Activated CD4-positive, CD25-positive, alpha-beta regulatory T cell treated with anti-CD3 and anti-CD28 coated beads, Interleukin-2, amount 50 U/mL, for 16 hours (primary cell): ENCODE measurements around the gene UNC13C.

ENCODE experiments used
- DNase-seq: peaks from one replicate; pipeline ENCODE4 v3.0.0-alpha.2; 2020; ENCODE audit warnings: low read depth, low spot score

UNC13C gene

DNA sequence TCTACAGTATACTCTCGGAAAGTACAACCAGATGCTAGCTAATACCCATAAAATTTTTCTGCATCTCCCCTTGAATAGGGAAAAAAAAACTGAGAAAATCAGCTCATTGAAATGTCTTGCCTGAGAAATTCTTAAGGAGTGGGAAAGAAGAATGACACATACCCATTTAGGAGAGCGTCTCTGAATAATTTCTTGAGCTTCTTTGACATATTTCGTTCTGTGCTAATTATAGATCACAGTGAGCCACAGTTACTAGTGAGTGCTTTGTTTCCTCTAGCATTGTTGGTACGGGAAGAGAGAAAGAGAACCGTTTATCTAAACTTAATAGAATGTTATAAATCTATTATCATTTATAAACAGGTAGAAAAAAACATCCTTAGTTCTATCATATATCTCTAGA lies 588.4 kb downstream of the UNC13C start:
- DNase-seq = no peak

DNA sequence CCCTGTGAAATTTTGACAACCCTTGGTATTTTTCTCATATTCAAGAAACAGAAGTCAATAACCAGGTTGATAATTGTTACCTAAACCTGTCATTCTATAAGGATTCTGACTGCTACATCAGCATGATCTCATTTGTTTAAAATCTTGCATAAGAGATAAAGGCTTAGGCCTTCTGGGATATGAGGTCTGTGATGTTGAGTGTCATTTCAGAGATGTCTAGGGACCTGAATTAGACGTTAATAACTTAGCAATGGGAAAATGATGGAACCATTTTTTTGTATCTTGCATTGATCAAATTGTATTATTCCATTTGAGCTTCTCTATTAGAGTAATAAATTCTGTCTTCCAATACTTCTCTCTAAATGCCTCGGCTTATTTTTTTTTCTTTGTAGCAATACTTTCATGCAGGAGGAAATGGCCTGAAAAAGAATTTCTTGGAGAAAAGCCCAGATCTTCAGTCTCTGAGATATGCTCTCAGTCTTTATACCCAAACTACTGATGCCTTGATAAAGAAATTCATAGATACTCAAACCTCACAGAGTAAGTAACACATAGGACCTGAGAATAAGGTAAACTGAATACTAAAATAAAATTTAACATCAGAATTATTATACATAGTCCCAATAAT lies 589.3 kb downstream of the UNC13C start:
- no peak for DNase-seq

DNA sequence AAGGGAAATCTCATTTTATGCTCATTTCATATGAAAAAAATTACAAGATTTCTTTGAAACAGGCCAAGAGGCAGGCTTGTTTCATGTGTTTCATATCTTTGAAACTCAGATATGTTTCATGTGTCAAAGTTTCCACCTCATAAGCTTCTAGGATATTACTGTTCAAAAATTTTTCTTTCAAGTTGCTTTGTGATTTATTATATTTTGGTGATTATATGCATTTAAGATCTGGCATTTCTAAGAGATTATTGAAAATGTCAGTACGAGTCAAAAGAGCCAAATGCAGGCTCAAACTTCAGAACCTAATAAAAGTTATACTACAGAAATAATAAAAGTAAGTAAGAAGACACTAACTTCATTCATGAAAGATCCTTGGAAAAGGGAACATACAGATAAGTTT lies 590.1 kb downstream of the UNC13C start:
- DNase-seq = no peak

DNA sequence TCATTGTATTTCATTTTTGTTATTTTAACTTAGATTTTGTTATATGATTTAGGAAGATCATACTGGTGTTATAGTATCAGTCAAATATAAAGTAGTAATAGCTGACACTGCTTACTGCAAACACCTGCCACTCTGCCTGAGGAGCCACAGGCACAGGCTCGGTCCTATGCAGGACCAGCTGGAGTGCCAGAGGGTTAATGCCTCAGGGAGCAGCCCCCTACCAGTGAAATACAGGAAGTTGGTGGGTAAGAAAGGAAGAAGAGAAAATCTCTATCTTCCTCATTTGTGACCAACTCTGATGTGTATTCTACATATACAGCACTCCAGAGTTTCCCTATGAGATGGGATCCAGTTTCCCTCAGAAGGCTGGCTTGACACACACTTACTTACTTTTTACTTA lies 593.3 kb downstream of the UNC13C start:
- no peak for DNase-seq

DNA sequence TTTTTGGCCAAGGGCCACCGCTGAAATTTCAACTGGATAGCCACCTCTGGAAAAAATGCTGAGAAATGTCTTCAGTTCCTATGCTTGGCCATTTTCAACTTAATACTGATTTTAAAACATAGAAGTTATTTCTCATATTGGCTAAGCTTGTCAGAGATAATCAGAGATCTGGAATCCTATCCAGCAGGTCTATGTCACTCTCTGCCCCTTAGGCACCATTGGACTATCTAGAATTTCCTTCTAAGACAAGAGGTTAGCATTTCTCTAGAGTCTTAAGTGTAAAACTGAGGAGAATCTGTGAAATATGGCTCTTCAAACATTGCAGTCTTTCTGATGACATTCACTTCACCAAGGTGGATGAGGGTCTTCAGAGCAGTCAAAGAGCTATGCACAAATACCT lies 597.3 kb downstream of the UNC13C start:
- no peak for DNase-seq

DNA sequence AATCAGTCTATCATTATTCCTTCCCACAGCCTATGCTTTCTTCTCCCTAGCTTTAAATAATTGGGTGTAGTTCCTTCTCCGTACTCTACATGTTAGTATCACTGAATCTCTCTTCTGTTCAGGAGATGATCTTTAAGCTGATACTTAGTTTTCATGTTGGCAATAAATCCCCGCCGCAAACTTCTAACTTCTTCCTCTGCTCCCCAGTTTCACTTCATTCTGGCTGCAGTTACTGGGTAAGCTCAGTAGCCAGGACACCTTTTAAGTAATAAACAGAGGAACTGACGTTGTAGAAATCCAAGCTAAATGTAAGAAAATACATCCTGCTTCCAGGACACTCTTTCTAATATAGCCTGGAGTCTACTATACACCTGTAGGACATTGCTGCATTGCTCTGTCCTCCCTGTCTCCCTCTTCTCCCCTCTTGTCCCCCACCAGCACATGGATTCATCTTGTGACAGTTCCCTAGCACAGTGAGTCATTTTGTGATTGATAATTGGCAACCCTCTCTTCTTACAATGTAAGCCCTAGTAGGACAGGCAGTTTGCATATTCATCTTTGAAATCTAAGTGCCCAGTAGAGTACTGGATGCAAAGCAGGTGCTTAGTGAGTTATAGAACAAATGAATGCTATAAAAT lies 598.2 kb downstream of the UNC13C start:
- DNase-seq = no peak

DNA sequence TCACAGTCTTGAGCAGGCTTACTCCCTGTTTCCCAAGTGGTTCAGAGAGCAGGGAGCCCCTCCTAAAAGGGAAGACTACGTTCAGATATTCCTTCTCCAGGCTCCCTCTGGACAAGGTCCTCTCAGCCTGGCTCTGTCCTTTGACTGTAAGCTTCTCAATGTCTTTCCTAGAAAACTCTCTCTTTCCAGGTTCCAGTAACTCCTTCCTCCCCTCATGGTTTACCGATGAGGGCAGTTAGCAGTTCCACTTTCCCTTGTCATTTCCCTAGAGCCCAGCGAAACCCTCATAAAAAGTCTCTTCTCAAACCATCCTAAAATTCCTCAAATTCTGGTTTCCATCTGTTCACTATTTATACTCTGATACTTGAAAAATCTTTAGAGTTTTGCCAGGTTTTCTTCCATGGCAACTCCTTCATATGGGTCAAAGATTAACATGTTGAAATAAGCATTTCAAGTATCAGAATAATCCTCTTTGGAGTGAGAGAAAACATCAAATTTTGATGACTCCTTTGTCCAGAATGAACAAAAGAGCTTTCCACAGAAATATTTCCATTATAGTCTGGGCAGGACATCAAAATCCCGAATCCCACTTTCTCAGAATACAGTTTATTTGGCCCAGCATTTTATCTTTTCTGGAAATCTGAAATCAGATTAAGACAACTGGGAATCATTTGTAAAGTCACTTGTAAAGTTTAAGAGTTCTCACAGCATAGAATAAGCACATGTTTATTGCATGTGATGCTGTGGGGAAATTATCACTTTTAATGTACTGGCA lies 599.4 kb downstream of the UNC13C start:
- DNase-seq = no peak

DNA sequence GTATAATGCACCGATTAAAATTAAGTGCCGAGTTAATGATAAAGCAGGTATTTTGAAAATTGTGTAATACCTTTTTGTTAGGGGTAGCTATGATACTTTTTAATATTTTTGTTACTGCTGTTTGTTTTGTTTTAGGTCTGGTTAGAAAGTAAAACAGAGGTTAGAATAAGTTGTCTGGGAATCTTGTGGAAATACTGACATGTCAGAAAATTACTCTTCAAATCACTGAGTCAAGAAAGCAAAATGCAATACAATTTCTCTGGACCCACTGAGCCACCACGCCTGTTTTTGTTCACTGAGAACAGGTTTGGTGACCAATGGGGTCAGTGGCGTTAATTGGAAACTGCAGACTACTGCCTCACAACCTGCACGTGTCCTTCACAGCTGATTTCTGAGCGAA lies 601.6 kb downstream of the UNC13C start:
- no peak for DNase-seq

DNA sequence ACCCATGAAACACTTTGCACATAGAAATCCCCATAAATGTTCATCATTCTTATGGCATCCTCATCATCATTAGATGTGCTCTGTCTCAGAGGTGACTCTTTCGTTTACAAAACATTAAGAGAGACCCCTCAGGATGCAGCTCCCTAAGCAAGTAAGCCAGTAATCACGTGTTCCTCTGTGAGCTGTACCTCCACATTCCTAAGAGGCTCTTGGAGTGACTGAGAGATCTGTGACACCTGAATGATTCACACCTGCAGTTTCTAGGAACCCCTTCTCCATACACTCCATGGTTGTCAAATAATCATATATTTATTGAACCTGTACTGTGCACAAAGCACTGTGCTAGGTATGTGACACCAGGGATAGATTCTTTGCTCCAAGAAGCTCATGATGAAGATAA lies 602.4 kb downstream of the UNC13C start:
- no peak for DNase-seq

DNA sequence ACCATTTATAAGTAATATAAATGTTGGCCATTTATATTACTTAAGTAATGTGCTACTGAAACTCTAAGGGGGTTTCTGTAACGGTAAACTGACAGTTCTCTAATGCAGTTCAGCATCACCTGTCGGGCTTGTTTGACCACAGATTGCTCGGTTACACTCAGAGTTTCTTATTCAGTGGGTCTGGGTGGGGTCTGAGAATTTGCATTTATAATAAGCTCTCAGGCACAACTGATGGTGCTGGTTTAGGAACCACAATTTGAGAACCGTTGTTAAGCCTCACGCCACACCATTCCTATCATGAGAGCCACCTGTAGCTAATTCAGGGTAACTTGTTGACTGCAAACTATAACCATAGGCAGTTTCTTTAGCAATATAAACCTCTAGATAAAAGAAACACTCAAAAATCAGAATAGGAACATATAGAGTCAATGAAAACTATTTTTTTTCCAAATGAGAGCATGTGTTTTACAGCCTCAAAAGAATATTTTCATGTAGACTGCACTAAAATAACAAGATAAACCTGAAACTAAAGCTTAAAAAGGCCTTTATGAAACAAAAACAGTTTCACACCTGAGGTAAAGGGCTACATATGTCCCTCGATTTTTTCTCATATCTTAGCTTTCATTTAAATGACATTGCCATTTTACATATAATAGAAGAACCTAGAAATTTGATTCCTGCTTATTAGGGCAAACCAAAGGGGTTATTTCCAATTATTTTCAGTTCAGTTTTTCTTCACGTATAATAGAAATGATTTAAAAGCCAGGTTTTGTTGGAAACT lies 604.8 kb downstream of the UNC13C start:
- no peak for DNase-seq

DNA sequence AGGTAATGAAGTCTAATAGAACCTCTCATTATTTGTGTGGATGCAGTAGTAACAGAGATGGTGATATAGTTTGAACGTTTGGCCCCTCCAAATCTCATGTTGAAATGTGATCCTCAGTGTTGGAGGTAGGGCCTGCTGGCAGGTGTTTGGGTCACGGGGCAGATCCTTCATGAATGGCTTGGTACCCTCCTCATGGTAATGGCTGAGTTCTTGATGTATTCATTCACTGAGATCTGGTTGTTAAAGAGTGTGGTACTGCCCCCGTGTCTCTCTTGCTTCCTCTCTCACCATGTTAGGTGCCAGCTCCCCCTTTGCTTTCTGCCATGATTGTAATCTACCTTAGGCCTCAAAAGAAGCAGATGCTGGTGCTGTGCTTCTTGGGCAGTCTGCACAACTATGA lies 606.8 kb downstream of the UNC13C start:
- no peak for DNase-seq

DNA sequence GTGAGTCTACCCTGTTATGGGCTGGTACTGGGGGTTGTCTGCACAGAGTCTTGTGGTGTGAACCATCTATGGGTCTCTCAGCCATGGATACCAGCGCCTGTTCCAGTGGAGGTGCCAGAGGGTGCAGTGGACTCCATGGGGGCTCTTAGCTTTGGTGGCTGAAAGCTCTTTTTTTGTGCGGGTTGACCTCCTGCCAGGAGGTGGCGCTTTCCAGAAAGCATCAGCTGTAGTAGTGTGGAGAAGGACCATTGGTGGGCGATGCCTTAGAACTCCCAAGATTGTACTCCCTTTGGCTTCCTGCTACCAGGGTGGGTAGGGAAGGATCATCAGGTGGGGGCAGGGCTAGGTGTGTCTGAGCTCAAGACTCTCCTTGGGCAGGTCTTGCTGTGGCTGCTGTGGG lies 615.9 kb downstream of the UNC13C start:
- no peak for DNase-seq

DNA sequence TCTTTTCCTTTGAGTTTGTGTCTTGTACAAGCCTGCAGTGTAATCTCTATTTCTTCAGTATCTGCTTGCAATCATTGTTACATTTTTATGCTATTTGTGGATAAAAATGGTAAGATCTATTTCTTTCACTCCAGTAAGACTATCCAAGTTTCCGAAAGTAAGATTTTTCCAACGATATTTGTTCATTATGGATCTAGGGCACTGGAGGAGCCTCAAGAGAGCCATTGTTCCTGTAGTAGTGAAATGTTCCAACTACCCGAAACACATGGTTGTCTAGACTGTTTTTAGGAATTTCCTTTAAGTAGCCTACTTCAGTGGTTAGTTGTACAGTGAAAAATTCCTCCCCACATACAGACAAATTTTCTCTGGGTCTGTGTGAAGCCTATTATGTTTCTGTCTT lies 621.1 kb downstream of the UNC13C start:
- no peak for DNase-seq

DNA sequence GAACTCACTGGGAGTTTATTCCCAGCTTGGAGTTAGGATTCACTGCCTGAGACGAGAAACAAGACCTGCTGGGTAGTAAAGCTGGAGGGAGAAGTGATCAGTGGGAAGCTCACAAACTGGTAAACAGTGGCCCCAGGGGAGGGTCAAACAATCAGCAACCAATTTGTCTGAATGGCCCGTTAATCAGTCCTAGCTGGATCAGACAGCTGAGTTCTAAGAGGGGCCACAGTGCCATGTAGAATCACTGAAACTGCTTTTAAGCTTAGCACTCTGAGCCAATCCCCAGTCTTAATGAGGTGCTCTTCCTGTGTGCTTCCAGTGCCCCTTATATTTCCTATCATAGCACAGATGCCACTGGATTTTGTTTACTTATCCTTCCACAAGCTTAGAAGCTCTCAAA lies 626.8 kb downstream of the UNC13C start:
- no peak for DNase-seq

DNA sequence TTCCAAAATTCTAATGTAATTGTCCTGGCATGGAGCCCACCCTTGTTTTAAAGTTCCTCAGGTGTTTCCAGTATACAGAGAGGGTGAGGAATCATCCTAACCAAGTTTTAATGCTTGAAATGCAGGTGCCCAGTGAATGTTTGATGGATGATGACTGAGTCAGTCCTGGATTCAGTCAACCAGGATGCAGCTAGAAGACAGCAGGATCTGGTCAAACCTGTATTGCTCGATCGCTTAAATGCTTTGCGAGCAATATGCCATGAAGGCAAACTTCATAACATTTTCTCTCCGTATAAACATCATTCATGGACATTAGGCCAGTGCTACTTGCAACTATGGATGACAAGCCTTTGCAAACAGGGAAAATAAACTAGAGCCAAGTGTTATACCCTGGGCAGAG lies 627.3 kb downstream of the UNC13C start:
- DNase-seq = no peak

DNA sequence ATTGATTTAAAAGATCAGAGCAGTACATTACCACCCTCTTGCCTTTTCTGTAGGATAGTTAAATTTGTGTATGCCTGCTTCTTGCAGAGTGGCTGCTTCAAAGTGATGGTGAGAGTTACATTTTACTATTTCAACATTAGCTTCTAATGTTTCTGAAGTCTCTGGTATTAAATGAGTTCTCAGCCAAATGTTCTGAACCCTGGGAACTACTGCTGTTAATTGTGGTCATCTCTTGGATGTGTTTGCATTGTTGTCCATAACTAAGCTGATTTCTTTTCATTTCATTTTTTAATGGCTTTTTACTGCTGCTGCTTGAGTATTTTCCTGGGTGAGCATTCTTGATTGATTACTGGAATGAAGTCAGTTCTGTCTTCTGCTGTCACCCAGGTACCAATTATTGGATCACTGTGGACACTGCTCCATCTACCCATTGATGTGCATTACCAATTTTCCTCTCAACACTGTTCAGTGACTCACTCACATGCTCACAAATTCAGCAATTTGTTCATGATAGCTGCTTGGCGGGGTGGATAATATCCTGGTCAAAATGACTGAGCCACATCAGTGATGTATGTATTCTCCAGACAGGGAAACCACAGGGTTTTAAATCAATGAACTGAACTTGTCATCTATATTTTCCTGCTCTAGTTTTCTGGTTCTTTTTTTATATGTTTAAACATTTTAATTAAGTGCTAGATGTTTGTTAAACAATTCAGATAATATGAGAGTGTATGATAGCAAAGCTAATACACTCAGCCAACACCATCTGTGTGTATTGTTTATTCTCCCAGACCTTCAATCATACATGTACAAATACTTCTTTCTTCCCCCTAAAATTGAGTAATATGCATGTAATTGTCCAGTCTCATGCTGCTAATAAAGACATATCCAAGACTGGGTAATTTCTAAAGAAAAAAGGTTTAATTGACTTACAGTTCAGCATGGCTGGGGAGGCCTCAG lies 630.9 kb downstream of the UNC13C start:
- DNase-seq = no peak

DNA sequence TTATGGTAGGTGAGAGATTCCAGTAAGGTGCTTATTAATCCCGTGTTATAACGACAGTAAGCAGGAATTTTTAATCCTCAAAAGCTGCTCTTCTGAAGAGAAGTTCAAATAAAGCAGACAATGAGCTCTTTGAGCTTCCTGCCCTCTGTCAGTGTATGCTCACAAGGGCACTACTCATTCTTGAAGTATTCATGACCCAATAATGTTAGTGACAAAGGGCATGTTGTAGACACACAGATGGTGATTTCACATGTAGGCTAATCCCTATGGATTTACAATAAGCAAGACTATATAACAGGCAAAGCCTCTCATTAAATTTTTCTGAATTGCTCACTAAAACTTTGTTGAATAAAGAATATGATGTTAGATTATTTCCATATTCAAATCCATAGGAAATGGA lies 639.9 kb downstream of the UNC13C start:
- DNase-seq = no peak

DNA sequence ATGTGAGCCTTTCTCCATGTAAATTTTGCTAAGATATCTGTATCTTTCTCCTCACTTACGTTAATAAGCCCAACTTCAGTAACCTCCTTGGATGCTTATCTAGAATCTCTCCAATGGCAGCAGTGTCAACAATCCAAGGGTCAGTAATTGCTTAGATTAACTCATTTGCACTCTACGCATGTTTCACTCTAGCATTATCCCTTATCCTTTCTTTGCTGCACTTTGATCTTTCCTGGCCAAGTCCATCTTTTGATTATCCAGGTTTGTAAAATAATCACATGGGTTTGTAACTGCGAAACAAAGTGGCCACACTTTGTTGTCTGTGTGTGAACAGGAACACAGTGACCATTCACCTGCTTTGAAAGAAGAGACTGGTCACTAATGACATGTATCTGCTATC lies 640.9 kb downstream of the UNC13C start:
- no peak for DNase-seq

DNA sequence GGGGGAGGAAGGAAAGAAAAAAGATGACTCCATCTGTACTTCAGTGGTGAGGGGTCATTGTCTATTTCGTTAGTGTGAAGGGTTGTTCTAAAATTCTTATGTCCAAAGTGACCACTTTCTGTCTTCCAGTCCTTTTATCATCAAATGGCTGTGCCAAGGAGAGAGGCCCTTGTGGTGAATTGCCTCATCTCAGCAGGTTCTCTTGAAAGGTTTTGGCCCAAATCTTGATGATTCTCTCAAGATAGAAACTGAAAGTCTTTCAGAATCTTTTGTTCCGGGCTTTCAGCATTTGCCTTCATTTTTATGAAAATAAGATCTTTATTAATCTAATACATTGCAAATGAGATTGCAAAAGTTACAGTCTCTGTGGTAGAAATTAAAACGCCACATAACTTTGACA lies 642.7 kb downstream of the UNC13C start:
- DNase-seq = no peak

DNA sequence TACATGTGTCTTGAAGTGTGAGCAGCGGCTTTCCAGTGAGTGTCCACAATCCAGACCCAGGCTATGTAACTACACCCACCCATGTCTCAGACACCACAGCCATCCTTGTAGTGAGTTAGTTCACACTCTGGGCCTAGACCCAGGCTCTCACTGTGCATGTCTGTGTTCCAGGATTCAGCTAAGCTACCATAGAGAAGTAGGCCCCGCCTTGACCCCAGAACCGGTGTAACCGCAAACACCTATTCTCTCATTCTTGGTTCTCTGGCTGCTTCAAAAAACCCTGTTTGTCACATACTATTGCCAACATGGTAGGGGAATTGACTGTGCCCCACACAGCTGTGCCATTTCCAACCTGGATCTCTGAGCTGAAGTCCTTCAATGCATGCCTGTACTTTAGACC lies 657.9 kb downstream of the UNC13C start:
- no peak for DNase-seq

DNA sequence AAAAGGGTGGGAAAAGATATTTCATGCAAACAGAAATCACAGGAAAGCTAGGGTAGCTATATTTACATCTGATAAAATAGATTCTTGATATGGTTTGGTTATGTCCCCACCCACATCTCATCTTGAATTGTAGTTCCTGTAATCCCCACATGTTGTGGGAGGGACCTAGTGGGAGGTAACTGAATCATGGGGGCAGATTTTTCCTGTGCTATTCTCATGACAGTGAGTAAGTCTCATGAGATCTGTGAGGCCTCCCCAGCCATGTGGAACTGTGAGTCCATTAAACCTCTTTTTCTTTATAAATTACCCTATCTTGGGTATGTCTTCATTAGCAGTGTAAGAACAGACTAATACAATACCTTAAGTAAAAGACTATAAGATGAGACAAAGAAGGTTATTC lies 660.4 kb downstream of the UNC13C start:
- no peak for DNase-seq
